Upper lobe of left lung (tissue), 6 donors: ENCODE measurements around the gene PLXNA3. TPM values are rescaled to one million over a fixed set of nuclear protein-coding genes. Genes with fewer than 3 reads are reported as not detected.

Experiments
- ATAC-seq, 2 donors: fragments of 200-7000 bp; cut with Tn5 transposase; one replicate each; pipeline ENCODE4 v1.9.1; 2022; ENCODE audit warnings: mild to moderate bottlenecking in 2 of 2, moderate library complexity in 2 of 2; ENCODE audit not compliant: low FRiP score in 2 of 2
- DNase-seq, 2 donors: peaks; one replicate each; pipeline ENCODE4 v3.0.0-alpha.2; 2019 to 2020
- H3K27ac ChIP-seq, 4 donors: fragments of 200-600 bp; sonication (generic); one replicate each; pipeline ENCODE4 v1.5.1; 2016 to 2019
- H3K27me3 ChIP-seq, 4 donors: fragments of 200-600 bp; sonication (generic); one replicate each; pipeline ENCODE4 v1.5.1; 2017 to 2019
- H3K36me3 ChIP-seq, 4 donors: fragments of 200-600 bp; sonication (generic); one replicate each; pipeline ENCODE4 v1.5.1; 2016 to 2019
- H3K4me1 ChIP-seq, 4 donors: fragments of 200-600 bp; sonication (generic); one replicate each; pipeline ENCODE4 v1.5.1; 2018 to 2019
- H3K4me3 ChIP-seq, 4 donors: fragments of 200-600 bp; sonication (generic); one replicate each; pipeline ENCODE4 v1.5.1; 2017 to 2019; ENCODE audit warnings: mild to moderate bottlenecking in 2 of 4, moderate library complexity in 1 of 4
- H3K9me3 ChIP-seq, 4 donors: fragments of 200-600 bp; sonication (generic); one replicate each; pipeline ENCODE4 v1.5.1; 2018 to 2019
- EP300 ChIP-seq, 4 donors: sonication (generic); formaldehyde crosslinking; IDR thresholded peaks; one replicate each; pipeline ENCODE4 v1.5.1; 2017; ENCODE audit warnings: antibody characterized with exemption in 4 of 4, control low read depth in 2 of 4
- POLR2A ChIP-seq, 4 donors: fragments of 450-650 bp; IDR thresholded peaks; one replicate each; pipeline ENCODE4 v1.5.1; 2016 to 2017; ENCODE audit warnings: antibody characterized with exemption in 4 of 4, mild to moderate bottlenecking in 2 of 4
- POLR2AphosphoS5 ChIP-seq, 2 donors: sonication (generic); formaldehyde crosslinking; IDR thresholded peaks; one replicate each; pipeline ENCODE4 v1.5.1; 2017; ENCODE audit warnings: antibody characterized with exemption in 2 of 2
- whole genome bisulfite sequencing, 2 donors: methylation state at CpG; one replicate each; pipeline ENCODE4 v1.1.5; 2017 to 2018; 5-methylcytosine and 5-hydroxymethylcytosine counted together
- total RNA-seq, 6 donors: library from RNA; depleted of rRNA in 4 of 6; stranded (reverse); fragments of >200 nt in 4 of 6; gene quantifications; one replicate each; pipeline versions ENCODE4 v1.1.0 to v1.2.1, GENCODE V29; 2016 to 2021
- TF ChIP-seq, protein P1 (sequence below), 6 experiments: fragments of 450-650 bp in 4 of 6; fragments of 200-600 bp in 2 of 6; sonication (generic) in 2 of 6; IDR thresholded peaks; one replicate each; pipeline ENCODE4 v1.5.1; 2016 to 2019; ENCODE audit warnings: antibody characterized with exemption in 6 of 6
- donor health status: DM: no; HTN: no; CAD: no; lungs with moderate emphysema.
- donor health status: DM: no; HTN: yes; CAD: no; lungs with severe emphysema.

Gene PLXNA3
- total RNA-seq, 6 donors from 2014 or later: 7.9 to 195 (median 36.3) TPM

DNA sequence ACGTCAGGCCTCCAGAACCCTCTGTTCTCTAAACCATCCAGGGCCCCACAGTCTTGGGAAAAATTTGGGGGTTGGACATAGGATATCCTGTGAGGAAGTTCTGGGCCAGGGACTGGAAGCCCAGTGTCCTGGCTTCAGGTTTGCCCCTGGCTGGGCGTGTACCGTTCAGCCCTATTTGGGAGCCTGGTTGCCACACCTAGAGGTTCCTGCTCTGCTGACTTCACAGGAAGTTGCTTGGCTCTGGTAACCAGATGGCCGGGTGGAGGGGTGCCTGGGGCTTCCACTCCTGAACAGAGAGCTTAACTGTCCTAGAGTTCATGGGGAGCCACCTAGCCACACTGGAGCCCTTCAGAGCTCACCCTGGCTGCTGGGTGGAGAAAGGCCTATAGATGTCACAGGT, 45.6 kb upstream of the PLXNA3 start:
- peak overlapping the region in 3 of 4 donors; percentile 63 to 88 (median 82) for H3K4me3 ChIP-seq
- peak; percentile 13 to 20 for TF ChIP-seq POLR2AphosphoS5 (IDR thresholded peaks at IDR 0.05)
- TF ChIP-seq POLR2A (IDR thresholded peaks at IDR 0.05): no peak
- WGBS, 2 donors: 18% methylated on average over 2 of the region's 4 CpGs; no CpG with 5 or more reads in 1 of the 2 donors
- peak in 1 of 2 donors; percentile 65 for DNase-seq
- no peaks in the 10 kb centered on the region for H3K27me3 ChIP-seq
- peaks cover 7 to 25% (median 10%) of the 10 kb centered on the region in 4 donors for H3K4me1 ChIP-seq
- H3K9me3 ChIP-seq: no peaks in the 10 kb centered on the region
- H3K36me3 ChIP-seq: no peaks in the 10 kb centered on the region
- ATAC-seq: peak in 1 of 2 donors; percentile 58
- H3K27ac ChIP-seq: peak overlapping the region; percentile 90 to 96 (median 92)

DNA sequence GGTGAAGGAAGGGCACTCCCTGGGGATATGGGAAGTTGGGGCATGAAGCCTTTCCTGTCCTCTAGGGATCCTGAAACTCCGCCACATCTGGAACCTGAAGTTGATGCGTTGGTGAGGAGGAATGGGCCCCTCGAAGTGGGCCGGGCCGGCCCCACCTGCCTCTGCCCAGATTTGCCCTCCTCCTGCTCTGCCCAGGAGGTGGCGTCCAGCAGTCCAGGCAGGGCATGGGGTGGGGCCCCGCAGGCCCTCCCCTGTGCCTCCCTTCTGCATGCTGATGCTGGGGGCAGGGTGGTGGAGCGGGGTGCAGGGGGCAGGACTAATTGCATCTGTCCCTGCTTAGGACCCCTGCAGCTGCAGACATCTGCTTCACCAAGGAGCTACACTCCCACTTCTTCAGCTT, 44.9 kb upstream of the PLXNA3 start:
- no peak for ATAC-seq
- H3K9me3 ChIP-seq: no peaks in the 10 kb centered on the region
- DNase-seq: no peak
- H3K4me3 ChIP-seq: no peak overlapping the region
- peaks cover 7 to 25% (median 10%) of the 10 kb centered on the region in 4 donors for H3K4me1 ChIP-seq
- no peaks in the 10 kb centered on the region for H3K36me3 ChIP-seq
- WGBS, 2 donors: 74 to 90% methylated on average over 2 to 8 of the region's 8 CpGs
- no peak for TF ChIP-seq POLR2A (IDR thresholded peaks at IDR 0.05)
- peak overlapping the region; percentile 90 to 96 (median 92) for H3K27ac ChIP-seq
- H3K27me3 ChIP-seq: no peaks in the 10 kb centered on the region

DNA sequence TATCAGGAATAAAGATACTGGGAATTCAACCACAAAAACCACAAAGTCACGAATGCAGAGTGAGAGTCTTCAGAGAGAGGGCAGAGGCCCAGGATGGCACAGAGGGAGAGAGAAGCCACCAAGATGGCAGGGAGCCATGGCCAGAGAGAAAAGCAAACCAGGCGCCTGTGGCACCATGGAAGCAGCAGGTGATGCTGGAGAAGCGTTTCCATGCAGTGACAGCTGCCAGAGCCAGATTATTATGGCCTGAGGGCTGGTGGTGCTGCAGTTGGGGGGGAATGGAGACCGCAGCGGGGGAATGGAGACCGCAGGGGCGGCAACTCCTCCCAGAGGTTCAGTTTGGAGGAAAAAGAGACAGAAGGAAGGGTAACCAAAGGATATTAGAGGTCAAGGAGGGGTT, 40.9 kb upstream of the PLXNA3 start:
- peaks cover 0 to 9% (median 0%) of the 10 kb centered on the region in 4 donors for H3K36me3 ChIP-seq
- H3K27me3 ChIP-seq: no peaks in the 10 kb centered on the region
- DNase-seq: no peak
- WGBS, 2 donors: 59 to 87% methylated on average over 7 of the region's 7 CpGs
- TF ChIP-seq POLR2A (IDR thresholded peaks at IDR 0.05): no peak
- no peak for TF ChIP-seq EP300 (IDR thresholded peaks at IDR 0.05)
- TF ChIP-seq, protein P1, sequence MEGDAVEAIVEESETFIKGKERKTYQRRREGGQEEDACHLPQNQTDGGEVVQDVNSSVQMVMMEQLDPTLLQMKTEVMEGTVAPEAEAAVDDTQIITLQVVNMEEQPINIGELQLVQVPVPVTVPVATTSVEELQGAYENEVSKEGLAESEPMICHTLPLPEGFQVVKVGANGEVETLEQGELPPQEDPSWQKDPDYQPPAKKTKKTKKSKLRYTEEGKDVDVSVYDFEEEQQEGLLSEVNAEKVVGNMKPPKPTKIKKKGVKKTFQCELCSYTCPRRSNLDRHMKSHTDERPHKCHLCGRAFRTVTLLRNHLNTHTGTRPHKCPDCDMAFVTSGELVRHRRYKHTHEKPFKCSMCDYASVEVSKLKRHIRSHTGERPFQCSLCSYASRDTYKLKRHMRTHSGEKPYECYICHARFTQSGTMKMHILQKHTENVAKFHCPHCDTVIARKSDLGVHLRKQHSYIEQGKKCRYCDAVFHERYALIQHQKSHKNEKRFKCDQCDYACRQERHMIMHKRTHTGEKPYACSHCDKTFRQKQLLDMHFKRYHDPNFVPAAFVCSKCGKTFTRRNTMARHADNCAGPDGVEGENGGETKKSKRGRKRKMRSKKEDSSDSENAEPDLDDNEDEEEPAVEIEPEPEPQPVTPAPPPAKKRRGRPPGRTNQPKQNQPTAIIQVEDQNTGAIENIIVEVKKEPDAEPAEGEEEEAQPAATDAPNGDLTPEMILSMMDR (IDR thresholded peaks at IDR 0.05): no peak
- no peak for TF ChIP-seq POLR2AphosphoS5 (IDR thresholded peaks at IDR 0.05)
- no peak overlapping the region for H3K27ac ChIP-seq
- no peaks in the 10 kb centered on the region for H3K9me3 ChIP-seq
- ATAC-seq: no peak
- H3K4me1 ChIP-seq: peaks cover 7 to 13% (median 9%) of the 10 kb centered on the region in 4 donors
- no peak overlapping the region for H3K4me3 ChIP-seq

DNA sequence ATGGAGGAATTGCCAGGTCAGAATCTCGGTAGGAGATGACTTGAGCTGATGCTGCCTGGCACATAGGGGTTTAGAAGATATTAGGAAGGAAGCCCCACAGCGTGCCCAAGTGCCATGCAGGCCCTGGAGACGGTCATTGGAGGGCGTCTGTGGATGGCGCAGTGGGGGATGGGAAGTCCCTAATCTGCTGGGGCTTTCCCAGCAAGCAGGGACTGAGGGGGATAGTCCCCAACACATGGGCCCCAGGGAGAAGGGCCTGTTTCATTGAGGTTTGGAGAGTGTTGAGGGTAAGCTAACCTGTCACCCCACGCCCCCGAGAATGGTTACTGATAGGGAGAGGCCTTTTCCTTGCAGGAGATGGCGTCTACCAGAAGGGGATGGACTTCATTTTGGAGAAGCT, 38.9 kb upstream of the PLXNA3 start:
- DNase-seq: no peak
- Histone ChIP-seq H3K4me1 (no peaks in the 10 kb centered on the region), H3K36me3 (peaks cover 0 to 9% (median 0%) of the 10 kb centered on the region in 4 donors), H3K27me3 (no peaks in the 10 kb centered on the region), H3K27ac (peak overlapping the region in 2 of 4 donors; percentile 54 to 60), H3K9me3 (no peaks in the 10 kb centered on the region), H3K4me3 (no peak overlapping the region)
- no peak for ATAC-seq
- TF ChIP-seq EP300 (IDR thresholded peaks at IDR 0.05) (no peak), POLR2AphosphoS5 (IDR thresholded peaks at IDR 0.05) (no peak), POLR2A (IDR thresholded peaks at IDR 0.05) (no peak)
- TF ChIP-seq, protein P1 (IDR thresholded peaks at IDR 0.05): no peak
- 89% methylated on average over 3 to 8 of the region's 8 CpGs for WGBS, 2 donors

DNA sequence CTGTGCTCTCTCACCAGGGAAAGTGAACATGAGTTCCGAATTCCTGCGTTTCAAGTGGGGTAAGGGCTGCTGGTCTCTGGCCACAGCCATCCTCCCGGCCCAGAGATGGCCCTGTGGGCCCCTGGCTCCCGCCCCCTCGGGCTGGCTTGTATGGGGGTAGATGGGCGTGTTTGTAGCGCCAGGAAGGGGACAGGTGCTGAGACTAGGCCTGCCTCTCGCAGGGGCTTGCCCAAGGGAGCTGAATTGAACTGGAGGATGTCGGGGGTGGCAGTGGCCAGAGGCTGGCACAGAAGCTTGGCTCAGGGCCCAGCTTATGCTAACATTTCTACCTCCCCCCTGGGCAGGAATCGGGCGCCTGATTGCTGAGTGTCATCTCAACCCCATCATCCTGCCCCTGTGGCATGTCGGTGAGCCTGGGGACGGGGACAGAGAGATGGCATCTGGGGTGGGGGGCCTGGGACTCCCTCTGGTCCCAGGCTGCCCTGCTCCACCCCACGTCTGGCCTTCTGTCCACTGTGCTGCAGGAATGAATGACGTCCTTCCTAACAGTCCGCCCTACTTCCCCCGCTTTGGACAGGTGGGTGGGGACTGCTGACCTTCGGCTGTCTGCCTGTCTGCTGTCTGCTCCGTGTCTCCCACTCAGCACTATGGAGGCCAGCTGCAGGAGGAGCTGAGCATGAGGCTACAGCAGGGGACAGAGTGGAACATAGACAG, 38.2 kb upstream of the PLXNA3 start:
- Histone ChIP-seq H3K4me3 (no peak overlapping the region), H3K27ac (peak overlapping the region in 2 of 4 donors; percentile 54 to 60), H3K27me3 (no peaks in the 10 kb centered on the region), H3K36me3 (peaks cover 0 to 9% (median 0%) of the 10 kb centered on the region in 4 donors), H3K4me1 (no peaks in the 10 kb centered on the region), H3K9me3 (no peaks in the 10 kb centered on the region)
- 74 to 80% methylated on average over 2 to 19 of the region's 19 CpGs for WGBS, 2 donors
- peak in 1 of 2 donors; percentile 31 for ATAC-seq
- DNase-seq: no peak
- TF ChIP-seq POLR2A (IDR thresholded peaks at IDR 0.05) (no peak), POLR2AphosphoS5 (IDR thresholded peaks at IDR 0.05) (no peak), EP300 (IDR thresholded peaks at IDR 0.05) (no peak)
- TF ChIP-seq, protein P1 (IDR thresholded peaks at IDR 0.05): no peak
